Osteocyte (in vitro differentiated cells): Measurements from ENCODE around the gene CSAD. TPM values are rescaled to one million over a fixed set of nuclear protein-coding genes. Genes with fewer than 3 reads are reported as not detected.

Experiments used
- DNase-seq: peaks from one replicate; pipeline ENCODE4 v3.0.0; 2021; ENCODE audit warnings: mixed read lengths; ENCODE audit not compliant: unreplicated experiment; ENCODE audit errors: extremely low spot score
- H3K27ac Mint-ChIP-seq: one replicate; pipeline ENCODE4 v1.8.0; 2021; ENCODE audit warnings: mild to moderate bottlenecking, mixed read lengths; ENCODE audit not compliant: unreplicated experiment
- H3K27me3 Mint-ChIP-seq: one replicate; pipeline ENCODE4 v1.8.0; 2021; ENCODE audit warnings: mixed read lengths; ENCODE audit not compliant: unreplicated experiment
- H3K36me3 Mint-ChIP-seq: one replicate; pipeline ENCODE4 v1.8.0; 2021; ENCODE audit warnings: mixed read lengths; ENCODE audit not compliant: unreplicated experiment
- H3K4me1 Mint-ChIP-seq: one replicate; pipeline ENCODE4 v1.8.0; 2021; ENCODE audit warnings: mixed read lengths; ENCODE audit not compliant: unreplicated experiment
- H3K4me3 Mint-ChIP-seq: one replicate; pipeline ENCODE4 v1.8.0; 2021; ENCODE audit warnings: mild to moderate bottlenecking, moderate library complexity, mixed read lengths; ENCODE audit not compliant: unreplicated experiment
- H3K9me3 Mint-ChIP-seq: one replicate; pipeline ENCODE4 v1.8.0; 2021; ENCODE audit warnings: mixed read lengths; ENCODE audit not compliant: unreplicated experiment
- CTCF ChIP-seq: fragments of 200-600 bp; sonication (generic); IDR thresholded peaks from 2 replicates; pipeline ENCODE4 v1.5.0; 2021; ENCODE audit warnings: antibody characterized with exemption, mild to moderate bottlenecking, moderate library complexity
- total RNA-seq: library from RNA; stranded (reverse); gene quantifications from 2 replicates; pipeline ENCODE4 v1.2.1, GENCODE V29; 2021

CSAD gene
- total RNA-seq, 1 donor from 2014 or later = 47.0 TPM

- Mint-ChIP-seq H3K27me3 (peaks cover 4% of the 10 kb centered on the region), H3K9me3 (no peaks in the 10 kb centered on the region), H3K36me3 (no peaks in the 10 kb centered on the region), H3K4me1 (peaks cover 16% of the 10 kb centered on the region), H3K27ac (no peak overlapping the region), H3K4me3 (no peak overlapping the region)
- DNase-seq = no peak
- no peak for TF ChIP-seq CTCF
Measured at GRCh38 chr12:53201639-53202038, 20.9 kb upstream of the CSAD start.

- no peak overlapping the region for H3K4me3 Mint-ChIP-seq
- no peaks in the 10 kb centered on the region for H3K9me3 Mint-ChIP-seq
- DNase-seq = no peak
- no peaks in the 10 kb centered on the region for H3K36me3 Mint-ChIP-seq
- no peak for TF ChIP-seq CTCF
- H3K27me3 Mint-ChIP-seq = peaks cover 4% of the 10 kb centered on the region
- H3K4me1 Mint-ChIP-seq = peaks cover 11% of the 10 kb centered on the region
- no peak overlapping the region for H3K27ac Mint-ChIP-seq
Measured at GRCh38 chr12:53201177-53201541, 20.4 kb upstream of the CSAD start.

- Mint-ChIP-seq H3K27me3 (peaks cover 4% of the 10 kb centered on the region), H3K4me3 (no peak overlapping the region), H3K9me3 (no peaks in the 10 kb centered on the region), H3K27ac (no peak overlapping the region), H3K36me3 (no peaks in the 10 kb centered on the region), H3K4me1 (peaks cover 5% of the 10 kb centered on the region)
- DNase-seq = no peak
- TF ChIP-seq CTCF = no peak
Measured at GRCh38 chr12:53200458-53201176, 19.9 kb upstream of the CSAD start.

GRCh38 chr12:53200107-53200457 is 19.4 kb upstream of the CSAD start:
- Mint-ChIP-seq H3K36me3 (no peaks in the 10 kb centered on the region), H3K4me1 (peaks cover under 1% of the 10 kb centered on the region), H3K9me3 (no peaks in the 10 kb centered on the region), H3K27me3 (peaks cover 4% of the 10 kb centered on the region), H3K4me3 (no peak overlapping the region), H3K27ac (no peak overlapping the region)
- TF ChIP-seq CTCF = no peak
- no peak for DNase-seq

- Mint-ChIP-seq H3K4me3 (no peak overlapping the region), H3K27ac (no peak overlapping the region), H3K36me3 (no peaks in the 10 kb centered on the region), H3K27me3 (peaks cover 4% of the 10 kb centered on the region), H3K4me1 (no peaks in the 10 kb centered on the region), H3K9me3 (no peaks in the 10 kb centered on the region)
- DNase-seq = no peak
- no peak for TF ChIP-seq CTCF
Measured at GRCh38 chr12:53199700-53200099, 19.0 kb upstream of the CSAD start.
